Spleen (tissue), 7 donors: Measurements from ENCODE around the gene EXOC3.

Source experiments
- CTCF ChIP-seq, 11 experiments: fragments of 200-600 bp in 7 of 11; fragments of 450-650 bp in 4 of 11; sonication (generic) in 4 of 11; IDR thresholded peaks in 8 of 11; conservative IDR thresholded peaks in 3 of 11; 1 replicate in 7 of 11; 2 replicates in 4 of 11; pipeline versions ENCODE4 v1.4.0 to v1.8.0; 2016 to 2021; ENCODE audit warnings: antibody characterized with exemption in 11 of 11, inconsistent platforms in 4 of 11, mild to moderate bottlenecking in 1 of 11
- POLR2A ChIP-seq, 3 donors: fragments of 450-650 bp; IDR thresholded peaks; one replicate each; pipeline ENCODE4 v1.5.1; 2017; ENCODE audit warnings: antibody characterized with exemption in 3 of 3, mild to moderate bottlenecking in 1 of 3
- donor health status: DM: no; HTN: no; CAD: no; lungs with moderate emphysema.
- donor health status: DM: no; HTN: no; CAD: no.
- donor health status: DM: no; HTN: no; CAD: no.

- no peak for TF ChIP-seq POLR2A (IDR thresholded peaks at IDR 0.05)
- TF ChIP-seq CTCF (IDR thresholded peaks at IDR 0.05 in 8 of 11, conservative IDR thresholded peaks at IDR 0.05 in 3 of 11), result no peak
Observed at GRCh38 chr5:456351-457194, 13.6 kb downstream of the EXOC3 start.
